ENCODE measurements around the gene AOX1. TPM values are rescaled to one million over a fixed set of nuclear protein-coding genes. Genes with fewer than 3 reads are reported as not detected.

Gene AOX1
- polyA plus RNA-seq, 1 of the 3 experiments (the other 2 are of a cell fraction) = 3.3 TPM

GRCh38 chr2:200591308-200591707 is 5.5 kb downstream of the AOX1 start:
- Histone ChIP-seq H3K4me3 (ENCODE audit: low read depth in 2 of 2, low read length in 1 of 2) (no peak overlapping the region), H3K9ac (no peak overlapping the region), H3K27ac (ENCODE audit: low read depth in 2 of 2, low read length in 1 of 2) (no peak overlapping the region), H4K20me1 (ENCODE audit: insufficient read depth) (no peaks in the 10 kb centered on the region), H3K4me2 (no peak overlapping the region), H2AFZ (ENCODE audit: low read depth) (no peak overlapping the region), H3K9me3 (no peaks in the 10 kb centered on the region), H3K27me3 (ENCODE audit: insufficient read depth) (no peaks in the 10 kb centered on the region), H3K9me2 (no peaks in the 10 kb centered on the region), H3K36me3 (replicated peaks in 1 of 2; ENCODE audit: control insufficient read depth in 1 of 2, insufficient read depth in 2 of 2, low read length in 1 of 2) (no peaks in the 10 kb centered on the region), H3K4me1 (ENCODE audit: control insufficient read depth in 1 of 2, insufficient read depth in 2 of 2, low read depth in 1 of 2, low read length in 1 of 2) (peaks cover 0 to 2% of the 10 kb centered on the region in 2 experiments; a peak in 1 of 4 replicates), H3K79me2 (ENCODE audit: insufficient read depth) (no peaks in the 10 kb centered on the region), H3F3A (replicated peaks; ENCODE audit: insufficient read depth) (no peaks in the 10 kb centered on the region)
- 70% methylated on average over 5 of the region's 5 CpGs for WGBS (ENCODE audit: low lambda C conversion rate)
- ChIA-PET CTCF (no interaction called here), POLR2A (no interaction called here)
- DNase-seq = no peak
- TF ChIP-seq RAD21 (IDR thresholded peaks at IDR 0.05; ENCODE audit: low read length) (no peak), NFIC (IDR thresholded peaks at IDR 0.05; ENCODE audit: borderline replicate concordance) (no peak), GATA2 (CRISPR knock-in tag; IDR thresholded peaks at IDR 0.05) (no peak), ZBTB33 (IDR thresholded peaks at IDR 0.05; ENCODE audit: borderline replicate concordance, low read depth) (no peak), IRF3 (IDR thresholded peaks at IDR 0.05; ENCODE audit: low read depth, low read length) (no peak), CHD2 (IDR thresholded peaks at IDR 0.05; ENCODE audit: low read length, partially characterized antibody) (no peak), SIN3A (IDR thresholded peaks at IDR 0.05; ENCODE audit: borderline replicate concordance, low read depth, low read length) (no peak), FOXJ3 (CRISPR knock-in tag; IDR thresholded peaks at IDR 0.05) (no peak), TAF1 (IDR thresholded peaks at IDR 0.05; ENCODE audit: borderline replicate concordance, low read depth, low read length) (no peak), YY1 (IDR thresholded peaks at IDR 0.05; ENCODE audit: low read depth) (no peak), EP300 (IDR thresholded peaks at IDR 0.05; ENCODE audit: borderline replicate concordance in 1 of 2, low read depth in 1 of 2, low read length in 1 of 2) (no peak), RXRA (IDR thresholded peaks at IDR 0.05; ENCODE audit: borderline replicate concordance, low read depth) (no peak), RFX5 (IDR thresholded peaks at IDR 0.05; ENCODE audit: low read length) (no peak), SMC3 (IDR thresholded peaks at IDR 0.05; ENCODE audit: low read depth, low read length) (no peak), RCOR1 (IDR thresholded peaks at IDR 0.05; ENCODE audit: low read length) (no peak), REST (IDR thresholded peaks at IDR 0.05; ENCODE audit: low read depth, low read length) (no peak)
